DMS53 treated with DMSO at 0.1 percent for 48 hours (cell line): ENCODE measurements around the gene EIF3B.
A peak's percentile ranks its signal among the peaks of the same experiment; 100 is the strongest.
"Not testable (repeated sequence)": the region's sequence is repeated elsewhere in the genome, so short reads cannot be mapped to it uniquely, and the experiment has no call there.

Source experiments
- DNase-seq: peaks from one replicate; lab custom pipeline; 2025; ENCODE audit not compliant: unreplicated experiment; lab: John Stamatoyannopoulos, UW

The EIF3B gene

DNA sequence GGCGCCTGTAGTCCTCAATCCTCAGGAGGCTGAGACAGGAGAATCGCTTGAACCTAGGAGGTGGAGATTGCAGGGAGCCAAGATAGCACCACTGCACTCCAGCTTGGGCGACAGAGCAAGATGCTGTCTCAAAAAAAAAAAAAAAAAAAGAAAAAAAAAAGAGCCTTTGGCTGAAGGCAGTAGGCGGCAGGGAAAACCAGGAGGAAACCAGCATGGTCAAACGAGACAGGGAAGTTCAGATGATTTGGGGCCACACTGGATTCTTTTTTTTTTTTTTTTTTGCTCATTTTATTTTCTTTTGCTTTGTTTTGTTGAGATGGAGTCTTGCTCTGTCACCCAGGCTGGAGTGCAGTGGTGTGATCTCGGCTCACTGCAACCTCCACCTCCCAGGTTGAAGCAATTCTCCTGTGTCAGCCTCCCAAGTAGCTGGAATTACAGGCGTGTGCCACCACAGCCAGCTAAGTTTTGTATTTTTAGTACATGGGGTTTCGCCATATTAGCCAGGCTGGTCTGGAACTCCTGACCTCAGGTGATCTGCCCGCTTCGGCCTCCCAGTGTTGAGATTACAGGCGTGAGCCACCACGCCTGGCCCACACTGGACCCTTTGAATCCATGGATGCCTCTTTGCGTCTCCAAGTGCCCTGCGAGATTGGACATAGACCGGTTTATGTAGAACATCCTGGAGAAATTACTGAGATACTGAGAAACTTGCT lies 7.1 kb upstream of the EIF3B start:
- DNase-seq: not testable (repeated sequence)

DNA sequence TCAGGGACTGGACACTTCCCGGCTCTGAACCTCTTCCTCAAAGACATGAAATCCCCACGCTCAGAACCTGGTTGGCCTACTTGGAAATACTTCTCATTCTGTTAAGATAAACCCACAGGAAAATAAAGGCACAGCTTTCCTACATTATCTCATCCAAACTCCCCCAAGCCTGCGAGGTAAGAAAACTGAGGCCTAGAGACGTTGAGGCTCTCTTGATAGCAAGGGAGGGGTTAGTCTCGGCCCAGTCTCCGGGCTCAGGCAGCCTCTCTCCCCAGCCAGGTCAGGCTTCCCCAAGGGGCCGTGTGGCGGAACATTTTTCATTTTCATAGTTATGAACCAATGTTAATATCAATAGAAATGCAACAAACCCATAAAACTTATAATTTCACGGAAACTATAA lies 4.6 kb upstream of the EIF3B start:
- no peak for DNase-seq

DNA sequence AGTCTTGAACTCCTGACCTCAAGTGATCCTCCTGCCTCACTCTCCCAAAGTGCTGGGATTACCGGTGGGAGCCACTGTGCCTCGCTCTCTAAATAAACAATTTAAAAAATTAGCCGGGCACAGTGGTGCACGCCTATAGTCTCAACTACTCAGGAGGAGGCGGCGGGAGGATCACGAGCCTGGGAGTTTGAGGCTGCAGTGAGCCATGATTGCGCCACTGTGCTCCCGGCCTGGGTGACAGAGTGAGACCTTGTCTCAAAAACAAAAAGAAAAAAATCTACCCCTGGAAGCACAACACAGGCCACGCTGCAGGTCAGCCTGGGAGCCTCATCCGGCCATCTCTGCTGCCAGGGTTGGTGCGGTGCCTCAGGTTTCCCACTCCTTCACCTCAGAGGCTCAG lies 3.8 kb upstream of the EIF3B start:
- no peak for DNase-seq

DNA sequence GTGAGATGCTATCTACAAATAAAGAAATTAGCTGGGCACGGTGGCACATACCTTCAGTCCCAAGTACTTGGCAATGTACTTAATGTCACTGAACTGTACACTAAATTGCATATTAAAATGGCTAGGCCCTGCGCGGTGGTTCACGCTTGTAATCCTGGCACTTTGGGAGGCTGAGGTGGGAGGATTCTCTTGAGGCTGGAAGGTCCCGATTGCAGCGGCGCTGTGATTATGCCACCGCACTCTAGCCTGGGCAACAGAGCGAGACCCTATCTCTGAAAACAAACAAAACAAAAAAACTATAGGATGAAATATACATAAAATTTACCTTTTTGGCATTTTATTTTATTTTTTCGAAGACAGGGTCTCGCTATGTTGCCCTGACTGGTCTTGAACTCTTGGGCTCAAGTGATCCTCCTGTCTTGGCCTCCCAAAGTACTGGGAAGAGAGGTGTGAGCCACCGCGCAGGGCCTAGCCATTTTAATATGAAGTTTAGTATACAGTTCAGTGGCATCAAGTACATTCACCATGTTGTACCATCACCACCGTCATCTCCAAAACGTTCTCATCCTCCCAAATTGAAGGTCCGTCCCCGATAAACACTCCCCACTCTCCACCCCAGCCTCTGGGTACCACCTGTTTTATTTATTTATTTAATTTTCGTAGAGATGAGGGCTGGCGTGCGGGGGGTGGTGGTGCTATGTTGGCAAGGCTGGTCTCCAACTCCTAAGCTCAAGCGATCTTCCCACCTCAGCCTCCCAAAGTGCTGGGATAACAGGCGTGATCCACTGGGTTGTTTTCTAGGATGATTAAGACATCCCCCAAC lies 1.3 kb upstream of the EIF3B start:
- no peak for DNase-seq

DNA sequence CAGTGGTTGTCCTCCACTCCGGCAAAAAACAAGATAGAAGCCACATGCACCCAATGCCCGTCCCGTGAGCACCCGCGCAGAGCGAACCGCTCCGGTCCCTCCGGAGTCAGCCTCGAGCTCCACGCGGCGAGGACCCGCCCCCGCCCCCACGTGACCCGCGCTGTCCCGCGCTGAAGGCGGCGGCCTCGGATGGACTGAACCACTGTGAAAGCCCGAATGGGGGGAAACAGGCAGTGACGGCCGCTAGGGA lies 766 bp upstream of the EIF3B start:
- DNase-seq: peak; percentile 79

DNA sequence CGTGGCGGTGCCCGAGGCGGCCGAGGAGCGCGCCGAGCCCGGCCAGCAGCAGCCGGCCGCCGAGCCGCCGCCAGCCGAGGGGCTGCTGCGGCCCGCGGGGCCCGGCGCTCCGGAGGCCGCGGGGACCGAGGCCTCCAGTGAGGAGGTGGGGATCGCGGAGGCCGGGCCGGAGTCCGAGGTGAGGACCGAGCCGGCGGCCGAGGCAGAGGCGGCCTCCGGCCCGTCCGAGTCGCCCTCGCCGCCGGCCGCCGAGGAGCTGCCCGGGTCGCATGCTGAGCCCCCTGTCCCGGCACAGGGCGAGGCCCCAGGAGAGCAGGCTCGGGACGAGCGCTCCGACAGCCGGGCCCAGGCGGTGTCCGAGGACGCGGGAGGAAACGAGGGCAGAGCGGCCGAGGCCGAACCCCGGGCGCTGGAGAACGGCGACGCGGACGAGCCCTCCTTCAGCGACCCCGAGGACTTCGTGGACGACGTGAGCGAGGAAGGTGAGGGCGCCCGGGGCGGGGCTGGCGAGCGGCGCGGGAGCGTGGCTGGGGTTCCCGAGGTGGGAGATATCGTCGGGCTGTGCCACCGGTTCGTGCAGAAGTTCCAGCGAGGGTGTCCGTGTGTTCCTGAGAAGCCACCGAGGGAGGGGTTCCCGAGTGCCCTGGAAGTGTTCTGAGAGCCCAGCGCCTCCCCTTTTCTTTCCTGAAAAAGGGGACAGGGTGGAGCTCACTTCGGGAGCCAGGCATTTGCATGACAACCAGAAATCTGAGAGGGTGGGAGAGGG lies 495 bp downstream of the EIF3B start:
- no peak for DNase-seq

DNA sequence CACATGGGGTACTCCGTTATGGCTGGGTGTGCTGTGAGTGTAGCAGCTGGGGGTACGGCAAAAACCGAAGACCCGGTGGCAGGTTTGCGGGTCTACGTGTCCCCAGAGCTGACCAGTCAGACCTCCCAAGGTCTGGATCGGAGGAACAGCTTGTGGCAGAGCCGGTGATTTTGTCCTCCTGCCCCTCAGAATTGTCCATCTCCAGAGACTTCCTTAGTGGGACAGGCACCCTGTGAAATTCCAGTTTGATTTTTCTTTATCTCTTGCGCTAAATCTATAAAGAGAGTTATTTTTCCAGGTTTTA lies 1.0 kb downstream of the EIF3B start:
- no peak for DNase-seq

DNA sequence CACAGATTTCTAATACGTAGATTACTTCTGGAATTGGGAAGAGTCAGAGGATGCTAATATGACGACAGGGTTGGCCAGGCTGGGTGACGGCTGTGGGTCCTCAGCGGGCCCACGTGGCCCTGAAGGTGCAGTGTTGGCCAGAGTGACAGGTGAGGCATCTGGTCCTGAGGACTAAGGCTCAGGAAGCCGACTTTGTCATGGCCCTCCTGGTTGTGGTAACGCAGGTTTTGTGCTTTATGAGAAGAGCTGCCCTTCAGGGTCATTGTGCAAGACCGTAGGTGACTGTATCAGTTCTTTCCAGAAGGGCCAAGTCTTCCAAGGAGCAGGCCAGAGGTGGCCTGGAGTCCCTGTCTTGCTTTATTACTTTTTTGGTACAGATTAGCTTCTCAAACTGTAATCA lies 2.5 kb downstream of the EIF3B start:
- no peak for DNase-seq

DNA sequence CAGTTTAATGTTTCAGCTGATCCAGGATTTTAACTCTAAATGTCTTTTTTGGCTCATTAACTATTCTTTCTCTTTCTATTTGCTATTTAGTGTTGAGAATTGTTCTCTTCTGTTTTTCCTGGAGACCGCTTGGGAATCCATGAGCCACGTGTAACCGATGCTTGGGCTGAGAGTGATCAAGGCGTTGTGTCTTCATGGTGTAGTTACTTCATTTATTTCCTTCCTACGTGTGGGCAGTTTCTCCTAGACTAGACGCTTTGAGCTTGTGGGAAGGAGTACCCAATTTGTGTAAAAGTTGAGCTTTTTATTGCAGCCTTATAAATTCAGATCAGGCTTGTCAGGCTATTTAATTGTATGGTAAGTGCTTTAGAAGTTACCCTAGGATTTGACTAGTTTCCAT lies 2.9 kb downstream of the EIF3B start:
- DNase-seq: no peak

DNA sequence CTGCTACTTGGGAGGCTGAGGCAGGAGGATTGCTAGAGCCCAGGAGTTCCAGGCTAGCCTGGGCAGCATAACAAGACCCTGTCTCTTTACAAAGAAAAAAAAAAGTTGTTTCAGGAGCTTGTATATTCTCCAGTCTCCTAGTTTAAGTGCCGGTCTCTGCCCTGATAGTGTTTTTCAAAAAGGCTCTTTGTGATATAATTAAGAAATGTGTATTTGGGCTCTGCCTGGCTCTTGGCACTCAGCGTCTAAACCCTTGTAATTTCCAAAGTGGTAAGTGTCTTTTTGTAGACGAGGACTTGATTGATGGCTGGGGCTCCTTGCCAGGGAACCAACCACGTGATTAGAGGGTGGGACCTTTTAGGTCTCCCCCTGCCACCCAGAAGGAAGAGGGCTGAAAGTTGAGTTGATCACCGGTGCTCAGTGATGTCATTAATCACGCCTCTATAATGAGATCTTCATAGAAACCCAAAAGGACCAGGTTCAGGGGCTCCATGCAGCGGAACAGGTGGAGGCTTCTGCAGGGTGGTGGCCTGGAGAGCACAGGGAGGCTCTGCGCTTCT lies 4.4 kb downstream of the EIF3B start:
- no peak for DNase-seq

DNA sequence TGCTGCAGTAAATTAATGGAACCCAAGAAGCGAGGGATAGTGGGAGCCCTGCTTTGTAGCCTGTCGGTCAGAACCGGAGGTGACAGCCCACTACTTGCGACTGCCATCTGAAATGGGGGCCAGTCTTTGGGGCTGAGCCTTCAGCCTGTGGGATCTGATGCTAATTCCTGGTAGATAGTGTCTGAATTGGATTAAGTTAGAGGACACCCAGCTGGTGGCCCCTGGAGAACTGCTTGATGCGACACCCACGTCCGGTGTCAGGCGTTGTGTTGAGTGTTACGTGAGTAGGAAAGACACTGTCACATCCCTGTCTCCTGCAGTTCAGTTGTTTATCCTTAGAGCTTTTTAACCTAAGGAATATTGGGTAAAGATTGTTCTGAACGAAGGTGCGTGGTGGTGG lies 5.0 kb downstream of the EIF3B start:
- no peak for DNase-seq

DNA sequence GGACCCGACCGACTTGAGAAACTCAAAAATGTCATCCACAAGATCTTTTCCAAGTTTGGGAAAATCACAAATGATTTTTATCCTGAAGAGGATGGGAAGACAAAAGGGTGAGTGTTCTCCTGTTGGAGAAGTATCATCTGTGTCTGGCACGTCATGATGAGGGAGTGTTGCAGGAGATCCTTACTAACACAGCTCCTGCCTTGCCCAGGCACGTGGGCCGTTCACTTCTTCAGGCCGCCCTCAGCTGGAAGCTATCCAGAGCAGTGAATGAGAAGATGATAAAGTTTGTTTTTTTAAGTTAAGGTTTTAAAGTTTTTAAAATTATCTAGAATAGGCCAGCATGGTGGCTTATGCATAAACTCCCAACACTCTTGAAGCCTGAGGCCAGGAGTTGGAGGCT lies 6.2 kb downstream of the EIF3B start:
- no peak for DNase-seq

DNA sequence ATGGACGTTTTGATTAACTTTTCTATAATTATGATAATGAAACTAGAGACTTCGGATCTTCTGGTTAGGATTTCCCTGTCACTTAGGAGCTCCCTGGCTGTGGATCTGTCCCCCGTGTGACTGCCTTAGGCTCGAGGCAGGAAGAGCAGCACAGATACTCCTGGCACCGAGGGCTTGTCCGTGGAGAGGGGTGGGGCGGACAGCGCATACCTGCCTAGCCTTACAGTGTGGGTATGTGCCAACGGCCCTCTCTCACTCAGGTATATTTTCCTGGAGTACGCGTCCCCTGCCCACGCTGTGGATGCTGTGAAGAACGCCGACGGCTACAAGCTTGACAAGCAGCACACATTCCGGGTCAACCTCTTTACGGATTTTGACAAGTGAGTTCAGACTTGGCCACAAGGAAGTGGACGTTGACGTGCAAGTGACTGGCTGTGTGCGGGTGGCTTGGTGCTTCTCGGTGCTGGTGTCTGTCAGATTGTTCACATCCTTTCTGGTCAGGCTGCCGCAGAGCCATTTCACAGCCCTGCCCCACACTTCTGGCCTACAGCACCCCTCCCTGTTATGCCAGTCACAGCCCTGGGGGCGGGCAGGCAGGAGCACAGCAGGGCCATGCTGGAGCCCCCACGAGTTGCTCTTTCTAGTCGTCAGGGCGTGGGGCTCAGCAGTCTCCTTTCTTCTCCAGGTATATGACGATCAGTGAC lies 7.9 kb downstream of the EIF3B start:
- no peak for DNase-seq

DNA sequence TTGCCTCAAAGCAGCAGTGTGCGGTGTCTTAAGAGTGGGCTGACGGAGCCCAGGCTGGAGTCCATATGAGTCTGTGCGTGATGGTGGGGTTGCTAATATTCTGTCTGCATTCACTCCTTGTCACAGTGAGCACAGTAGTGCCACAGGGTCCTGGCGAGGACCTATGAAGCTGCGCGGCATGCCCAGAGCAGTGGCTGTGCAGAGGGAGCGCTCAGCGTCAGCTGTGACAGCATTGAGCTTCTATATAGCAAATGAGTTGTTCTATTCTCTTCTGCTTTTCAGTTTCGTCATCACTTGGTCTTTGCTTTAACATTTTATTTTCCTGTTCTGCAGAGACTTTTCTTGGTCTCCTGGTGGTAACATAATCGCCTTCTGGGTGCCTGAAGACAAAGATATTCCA lies 14.5 kb downstream of the EIF3B start:
- no peak for DNase-seq

DNA sequence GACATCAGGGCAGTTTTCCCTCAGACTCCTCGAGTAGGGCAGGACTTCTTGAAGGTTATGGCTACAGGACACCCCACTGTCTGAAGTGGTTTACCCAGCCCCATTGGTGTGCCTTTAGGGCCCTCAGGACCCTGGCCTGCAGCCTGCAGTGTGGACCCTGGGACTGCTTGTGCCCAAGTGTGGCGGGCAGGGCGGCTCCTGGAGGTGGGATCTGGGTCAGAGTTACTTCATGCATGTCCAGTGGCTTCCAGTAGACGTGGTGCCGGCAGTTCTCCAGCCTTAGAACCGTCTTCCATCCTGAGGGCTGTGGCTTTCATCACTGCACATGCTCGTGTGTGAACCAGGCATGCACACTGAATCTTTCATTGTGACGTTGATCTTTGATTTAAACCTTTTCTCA lies 16.7 kb downstream of the EIF3B start:
- DNase-seq: no peak

DNA sequence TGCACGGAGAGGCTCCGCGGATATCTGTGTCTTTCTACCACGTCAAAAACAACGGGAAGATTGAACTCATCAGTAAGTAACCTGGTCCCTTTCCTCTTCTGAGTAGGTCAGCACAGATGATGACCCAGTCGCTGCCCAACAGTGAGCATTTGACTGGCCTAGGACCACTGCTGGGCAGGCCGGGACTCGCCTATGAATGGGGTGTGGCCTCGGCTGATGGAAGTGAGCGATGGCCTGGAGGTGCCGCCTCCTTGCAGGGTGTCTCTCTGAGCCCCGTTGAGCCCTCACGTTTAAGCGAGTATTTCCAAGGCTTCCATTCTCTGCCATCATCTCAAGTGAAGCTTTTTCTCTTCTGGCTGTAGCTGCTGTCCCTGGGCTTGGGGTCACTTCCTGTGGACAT lies 18.1 kb downstream of the EIF3B start:
- no peak for DNase-seq

DNA sequence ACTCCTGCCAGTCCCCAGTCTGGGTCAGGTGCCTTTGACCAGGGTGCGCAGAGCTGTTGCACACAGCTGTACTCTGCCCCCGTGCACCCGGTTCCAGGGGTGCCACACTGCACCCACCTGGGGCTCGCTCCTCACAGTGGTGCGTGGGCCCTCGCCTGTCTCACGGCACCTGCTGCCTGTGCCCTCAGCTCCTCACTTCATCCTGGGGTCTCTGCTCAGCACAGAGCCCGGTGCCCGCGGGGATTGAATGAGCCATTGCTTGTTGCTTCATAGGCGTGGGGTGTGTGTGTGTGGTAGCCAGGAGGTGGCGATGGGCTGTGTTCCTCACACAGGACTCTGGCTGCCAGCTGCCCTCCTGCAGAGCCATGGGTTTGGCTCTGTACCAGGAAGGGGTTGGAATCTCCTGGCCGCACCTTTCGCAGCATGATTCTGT lies 18.5 kb downstream of the EIF3B start:
- no peak for DNase-seq

DNA sequence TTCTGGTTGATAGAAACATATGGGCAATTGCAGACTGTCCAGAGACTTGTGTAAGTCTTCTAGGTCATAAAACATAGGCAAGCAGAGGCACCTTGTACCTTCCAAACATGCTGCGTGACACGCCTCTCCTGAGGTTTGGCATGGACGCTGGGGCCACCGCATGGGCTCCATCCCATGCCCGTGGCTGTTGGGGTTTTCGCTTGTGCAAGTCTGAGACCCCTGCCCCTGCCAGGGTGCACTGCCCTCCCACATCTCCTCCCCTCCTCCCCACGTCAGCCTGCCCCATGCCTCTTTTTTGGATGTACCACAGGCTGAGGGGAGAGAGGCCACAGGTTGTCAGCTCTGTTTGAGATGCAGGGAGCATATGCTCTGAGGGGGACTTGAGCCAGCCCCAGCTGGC lies 19.0 kb downstream of the EIF3B start:
- DNase-seq: no peak

DNA sequence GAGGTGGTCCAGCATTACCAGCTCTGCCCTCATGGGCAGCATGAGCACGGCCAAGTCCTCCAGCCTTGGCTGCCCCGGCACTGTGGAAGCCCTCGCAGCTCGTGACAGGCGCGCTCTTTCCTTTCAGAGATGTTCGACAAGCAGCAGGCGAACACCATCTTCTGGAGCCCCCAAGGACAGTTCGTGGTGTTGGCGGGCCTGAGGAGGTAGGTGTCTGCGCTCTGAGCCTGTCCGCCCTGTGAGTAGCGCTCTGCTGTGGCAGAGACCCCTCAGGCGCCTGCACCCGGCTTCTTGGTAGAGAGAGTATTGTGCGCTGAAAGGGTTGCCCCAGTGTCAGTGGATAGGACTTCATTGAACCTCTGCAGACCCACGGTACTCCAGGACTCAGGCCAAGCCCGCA lies 19.8 kb downstream of the EIF3B start:
- no peak for DNase-seq

DNA sequence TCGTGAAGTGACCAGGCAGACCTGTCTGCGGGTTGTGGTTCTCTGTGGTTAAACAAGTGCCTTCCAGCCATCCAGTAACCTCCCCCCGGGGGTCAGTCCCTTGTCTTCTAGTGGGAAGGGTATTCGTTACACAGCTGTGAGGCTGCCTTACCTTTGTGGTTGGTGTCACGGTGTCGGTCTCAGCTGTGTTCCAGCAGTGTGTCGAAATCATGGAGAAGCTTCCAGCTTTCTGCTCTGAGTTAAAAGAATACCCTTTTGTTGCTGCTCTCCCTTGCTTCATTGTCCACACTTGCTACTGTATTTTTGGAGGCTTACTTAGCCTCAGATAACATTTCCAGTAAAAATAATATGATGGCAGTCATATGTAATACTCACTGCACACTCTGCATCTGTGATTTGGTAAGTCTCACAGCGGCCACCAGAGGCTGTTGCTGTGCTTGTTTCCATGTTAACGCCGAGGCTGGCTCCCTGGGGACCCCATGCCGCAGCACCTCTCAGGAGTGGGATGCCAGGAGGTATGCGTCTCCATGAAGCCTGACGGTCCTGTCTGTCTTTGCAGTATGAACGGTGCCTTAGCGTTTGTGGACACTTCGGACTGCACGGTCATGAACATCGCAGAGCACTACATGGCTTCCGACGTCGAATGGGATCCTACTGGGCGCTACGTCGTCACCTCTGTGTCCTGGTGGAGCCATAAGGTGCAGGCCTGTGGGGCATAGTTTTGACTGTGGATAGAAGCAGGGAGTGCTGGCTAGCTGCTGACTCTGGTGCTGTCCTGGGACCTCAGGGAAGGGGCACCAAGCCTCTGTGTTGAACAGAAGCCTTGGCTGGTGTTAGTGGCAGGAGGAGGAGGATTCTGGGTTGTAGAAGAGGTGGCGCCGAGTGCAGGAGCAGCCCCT lies 20.5 kb downstream of the EIF3B start:
- DNase-seq: no peak
